ENCODE data around the gene DNAJB6. TPM values are rescaled to one million over a fixed set of nuclear protein-coding genes. Genes with fewer than 3 reads are reported as not detected.
A peak's percentile ranks its signal among the peaks of the same experiment; 100 is the strongest.

Gene DNAJB6
- total RNA-seq, 1 experiment from 2014 or later: 288 TPM

DNA sequence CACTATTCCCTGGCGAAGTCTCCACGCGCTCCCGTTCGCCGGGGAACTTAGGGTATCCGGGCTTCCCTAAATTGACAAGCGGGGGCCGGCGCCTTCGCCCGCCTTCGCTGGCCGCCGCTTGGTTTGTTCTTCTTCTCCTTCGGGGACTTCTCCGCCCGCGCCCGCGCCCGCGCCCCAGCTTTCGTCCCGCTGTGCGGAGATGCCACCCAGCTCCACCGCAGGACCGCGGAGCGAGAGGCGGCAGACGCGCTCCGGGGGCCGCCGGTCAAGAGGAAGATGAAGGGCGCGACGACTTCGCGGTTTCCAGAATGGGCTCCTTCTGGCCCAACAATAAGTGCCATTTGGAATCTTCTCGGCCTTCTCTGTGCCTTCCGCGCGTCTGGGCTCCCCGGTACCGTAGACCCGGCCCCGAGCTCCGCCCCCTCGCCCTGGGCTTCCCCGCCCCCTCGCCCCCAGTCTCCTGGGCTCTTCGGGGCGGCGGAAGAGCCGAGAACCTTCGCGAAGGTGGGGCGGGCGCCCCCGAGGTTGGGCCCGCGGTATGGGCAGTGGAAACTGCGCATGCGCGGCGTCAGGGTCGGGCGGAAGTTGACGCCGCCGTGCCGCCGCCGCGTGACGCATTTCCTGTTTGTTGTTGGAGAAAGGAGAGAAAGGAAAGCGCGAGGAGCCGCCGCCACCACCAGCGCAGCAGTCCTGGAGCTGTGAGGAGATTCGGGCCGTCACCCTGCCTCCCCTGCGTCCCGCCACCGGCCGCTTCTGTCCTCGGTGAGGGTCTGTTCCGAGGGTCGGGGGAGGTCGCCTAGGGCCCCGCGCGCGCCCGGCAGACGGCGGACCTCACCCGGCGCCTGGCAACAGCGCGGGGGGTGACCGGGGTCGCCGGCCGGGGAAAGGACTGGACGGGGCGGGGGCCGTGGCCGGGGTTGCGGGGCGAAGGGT is at the start of gene DNAJB6 (continued):
- TF ChIP-seq ETV6 (CRISPR knock-in tag; IDR thresholded peaks at IDR 0.05) (peak; percentile 87; the same call in 1 of the 2 replicates), RORB (CRISPR knock-in tag; IDR thresholded peaks at IDR 0.05) (no peak), USF1 (CRISPR knock-in tag; IDR thresholded peaks at IDR 0.05) (peak; percentile 26; the same call in 1 of the 2 replicates), SMAD3 (CRISPR knock-in tag; IDR thresholded peaks at IDR 0.05; ENCODE audit: borderline replicate concordance) (no peak; the same call in 1 of the 2 replicates), ELF4 (CRISPR knock-in tag; IDR thresholded peaks at IDR 0.05; ENCODE audit: low read depth) (no peak), ZNF263 (CRISPR knock-in tag; IDR thresholded peaks at IDR 0.05; ENCODE audit: low read depth) (no peak), ZNF317 (CRISPR knock-in tag; IDR thresholded peaks at IDR 0.05; ENCODE audit: borderline replicate concordance, low read depth) (no peak), NR2C2 (CRISPR knock-in tag; IDR thresholded peaks at IDR 0.05) (no peak), PRRX2 (CRISPR knock-in tag; IDR thresholded peaks at IDR 0.05) (no peak), JUN (CRISPR knock-in tag; IDR thresholded peaks at IDR 0.05) (no peak), ATF1 (CRISPR knock-in tag; IDR thresholded peaks at IDR 0.05) (0 out of 2 replicates have a peak, but pooled peaks have one; percentile 46), ZMAT4 (CRISPR knock-in tag; IDR thresholded peaks at IDR 0.05) (no peak), FOXP1 (CRISPR knock-in tag; IDR thresholded peaks at IDR 0.05; ENCODE audit: borderline replicate concordance) (peak; percentile 53; the same call in 1 of the 2 replicates), FOXK1 (CRISPR knock-in tag; IDR thresholded peaks at IDR 0.05) (peak; percentile 96), NFYB (CRISPR knock-in tag; conservative IDR thresholded peaks at IDR 0.05; ENCODE audit: low read depth) (0 out of 2 replicates have a peak, but pooled peaks have one; percentile 8), E2F5 (CRISPR knock-in tag; IDR thresholded peaks at IDR 0.05) (peak; percentile 67; the same call in 1 of the 2 replicates), SP1 (CRISPR knock-in tag; conservative IDR thresholded peaks at IDR 0.05) (peak; percentile 82)
- TF ChIP-seq, protein P1, sequence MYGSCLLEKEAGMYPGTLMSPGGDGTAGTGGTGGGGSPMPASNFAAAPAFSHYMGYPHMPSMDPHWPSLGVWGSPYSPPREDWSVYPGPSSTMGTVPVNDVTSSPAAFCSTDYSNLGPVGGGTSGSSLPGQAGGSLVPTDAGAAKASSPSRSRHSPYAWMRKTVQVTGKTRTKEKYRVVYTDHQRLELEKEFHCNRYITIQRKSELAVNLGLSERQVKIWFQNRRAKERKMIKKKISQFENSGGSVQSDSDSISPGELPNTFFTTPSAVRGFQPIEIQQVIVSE (CRISPR knock-in tag; IDR thresholded peaks at IDR 0.05; ENCODE audit: borderline replicate concordance): no peak
- TF ChIP-seq, protein P2, sequence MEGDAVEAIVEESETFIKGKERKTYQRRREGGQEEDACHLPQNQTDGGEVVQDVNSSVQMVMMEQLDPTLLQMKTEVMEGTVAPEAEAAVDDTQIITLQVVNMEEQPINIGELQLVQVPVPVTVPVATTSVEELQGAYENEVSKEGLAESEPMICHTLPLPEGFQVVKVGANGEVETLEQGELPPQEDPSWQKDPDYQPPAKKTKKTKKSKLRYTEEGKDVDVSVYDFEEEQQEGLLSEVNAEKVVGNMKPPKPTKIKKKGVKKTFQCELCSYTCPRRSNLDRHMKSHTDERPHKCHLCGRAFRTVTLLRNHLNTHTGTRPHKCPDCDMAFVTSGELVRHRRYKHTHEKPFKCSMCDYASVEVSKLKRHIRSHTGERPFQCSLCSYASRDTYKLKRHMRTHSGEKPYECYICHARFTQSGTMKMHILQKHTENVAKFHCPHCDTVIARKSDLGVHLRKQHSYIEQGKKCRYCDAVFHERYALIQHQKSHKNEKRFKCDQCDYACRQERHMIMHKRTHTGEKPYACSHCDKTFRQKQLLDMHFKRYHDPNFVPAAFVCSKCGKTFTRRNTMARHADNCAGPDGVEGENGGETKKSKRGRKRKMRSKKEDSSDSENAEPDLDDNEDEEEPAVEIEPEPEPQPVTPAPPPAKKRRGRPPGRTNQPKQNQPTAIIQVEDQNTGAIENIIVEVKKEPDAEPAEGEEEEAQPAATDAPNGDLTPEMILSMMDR (IDR thresholded peaks at IDR 0.05): no peak
- TF ChIP-seq, protein P3, sequence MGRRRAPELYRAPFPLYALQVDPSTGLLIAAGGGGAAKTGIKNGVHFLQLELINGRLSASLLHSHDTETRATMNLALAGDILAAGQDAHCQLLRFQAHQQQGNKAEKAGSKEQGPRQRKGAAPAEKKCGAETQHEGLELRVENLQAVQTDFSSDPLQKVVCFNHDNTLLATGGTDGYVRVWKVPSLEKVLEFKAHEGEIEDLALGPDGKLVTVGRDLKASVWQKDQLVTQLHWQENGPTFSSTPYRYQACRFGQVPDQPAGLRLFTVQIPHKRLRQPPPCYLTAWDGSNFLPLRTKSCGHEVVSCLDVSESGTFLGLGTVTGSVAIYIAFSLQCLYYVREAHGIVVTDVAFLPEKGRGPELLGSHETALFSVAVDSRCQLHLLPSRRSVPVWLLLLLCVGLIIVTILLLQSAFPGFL (CRISPR knock-in tag; IDR thresholded peaks at IDR 0.05; ENCODE audit: borderline replicate concordance): no peak
- TF ChIP-seq, protein P4, sequence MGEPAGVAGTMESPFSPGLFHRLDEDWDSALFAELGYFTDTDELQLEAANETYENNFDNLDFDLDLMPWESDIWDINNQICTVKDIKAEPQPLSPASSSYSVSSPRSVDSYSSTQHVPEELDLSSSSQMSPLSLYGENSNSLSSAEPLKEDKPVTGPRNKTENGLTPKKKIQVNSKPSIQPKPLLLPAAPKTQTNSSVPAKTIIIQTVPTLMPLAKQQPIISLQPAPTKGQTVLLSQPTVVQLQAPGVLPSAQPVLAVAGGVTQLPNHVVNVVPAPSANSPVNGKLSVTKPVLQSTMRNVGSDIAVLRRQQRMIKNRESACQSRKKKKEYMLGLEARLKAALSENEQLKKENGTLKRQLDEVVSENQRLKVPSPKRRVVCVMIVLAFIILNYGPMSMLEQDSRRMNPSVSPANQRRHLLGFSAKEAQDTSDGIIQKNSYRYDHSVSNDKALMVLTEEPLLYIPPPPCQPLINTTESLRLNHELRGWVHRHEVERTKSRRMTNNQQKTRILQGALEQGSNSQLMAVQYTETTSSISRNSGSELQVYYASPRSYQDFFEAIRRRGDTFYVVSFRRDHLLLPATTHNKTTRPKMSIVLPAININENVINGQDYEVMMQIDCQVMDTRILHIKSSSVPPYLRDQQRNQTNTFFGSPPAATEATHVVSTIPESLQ (CRISPR knock-in tag; IDR thresholded peaks at IDR 0.05): no peak
- TF ChIP-seq, protein P5, sequence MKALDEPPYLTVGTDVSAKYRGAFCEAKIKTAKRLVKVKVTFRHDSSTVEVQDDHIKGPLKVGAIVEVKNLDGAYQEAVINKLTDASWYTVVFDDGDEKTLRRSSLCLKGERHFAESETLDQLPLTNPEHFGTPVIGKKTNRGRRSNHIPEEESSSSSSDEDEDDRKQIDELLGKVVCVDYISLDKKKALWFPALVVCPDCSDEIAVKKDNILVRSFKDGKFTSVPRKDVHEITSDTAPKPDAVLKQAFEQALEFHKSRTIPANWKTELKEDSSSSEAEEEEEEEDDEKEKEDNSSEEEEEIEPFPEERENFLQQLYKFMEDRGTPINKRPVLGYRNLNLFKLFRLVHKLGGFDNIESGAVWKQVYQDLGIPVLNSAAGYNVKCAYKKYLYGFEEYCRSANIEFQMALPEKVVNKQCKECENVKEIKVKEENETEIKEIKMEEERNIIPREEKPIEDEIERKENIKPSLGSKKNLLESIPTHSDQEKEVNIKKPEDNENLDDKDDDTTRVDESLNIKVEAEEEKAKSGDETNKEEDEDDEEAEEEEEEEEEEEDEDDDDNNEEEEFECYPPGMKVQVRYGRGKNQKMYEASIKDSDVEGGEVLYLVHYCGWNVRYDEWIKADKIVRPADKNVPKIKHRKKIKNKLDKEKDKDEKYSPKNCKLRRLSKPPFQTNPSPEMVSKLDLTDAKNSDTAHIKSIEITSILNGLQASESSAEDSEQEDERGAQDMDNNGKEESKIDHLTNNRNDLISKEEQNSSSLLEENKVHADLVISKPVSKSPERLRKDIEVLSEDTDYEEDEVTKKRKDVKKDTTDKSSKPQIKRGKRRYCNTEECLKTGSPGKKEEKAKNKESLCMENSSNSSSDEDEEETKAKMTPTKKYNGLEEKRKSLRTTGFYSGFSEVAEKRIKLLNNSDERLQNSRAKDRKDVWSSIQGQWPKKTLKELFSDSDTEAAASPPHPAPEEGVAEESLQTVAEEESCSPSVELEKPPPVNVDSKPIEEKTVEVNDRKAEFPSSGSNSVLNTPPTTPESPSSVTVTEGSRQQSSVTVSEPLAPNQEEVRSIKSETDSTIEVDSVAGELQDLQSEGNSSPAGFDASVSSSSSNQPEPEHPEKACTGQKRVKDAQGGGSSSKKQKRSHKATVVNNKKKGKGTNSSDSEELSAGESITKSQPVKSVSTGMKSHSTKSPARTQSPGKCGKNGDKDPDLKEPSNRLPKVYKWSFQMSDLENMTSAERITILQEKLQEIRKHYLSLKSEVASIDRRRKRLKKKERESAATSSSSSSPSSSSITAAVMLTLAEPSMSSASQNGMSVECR (CRISPR knock-in tag; IDR thresholded peaks at IDR 0.05; ENCODE audit: borderline replicate concordance): peak; percentile 44; the same call in 1 of the 2 replicates
- TF ChIP-seq, protein P6, sequence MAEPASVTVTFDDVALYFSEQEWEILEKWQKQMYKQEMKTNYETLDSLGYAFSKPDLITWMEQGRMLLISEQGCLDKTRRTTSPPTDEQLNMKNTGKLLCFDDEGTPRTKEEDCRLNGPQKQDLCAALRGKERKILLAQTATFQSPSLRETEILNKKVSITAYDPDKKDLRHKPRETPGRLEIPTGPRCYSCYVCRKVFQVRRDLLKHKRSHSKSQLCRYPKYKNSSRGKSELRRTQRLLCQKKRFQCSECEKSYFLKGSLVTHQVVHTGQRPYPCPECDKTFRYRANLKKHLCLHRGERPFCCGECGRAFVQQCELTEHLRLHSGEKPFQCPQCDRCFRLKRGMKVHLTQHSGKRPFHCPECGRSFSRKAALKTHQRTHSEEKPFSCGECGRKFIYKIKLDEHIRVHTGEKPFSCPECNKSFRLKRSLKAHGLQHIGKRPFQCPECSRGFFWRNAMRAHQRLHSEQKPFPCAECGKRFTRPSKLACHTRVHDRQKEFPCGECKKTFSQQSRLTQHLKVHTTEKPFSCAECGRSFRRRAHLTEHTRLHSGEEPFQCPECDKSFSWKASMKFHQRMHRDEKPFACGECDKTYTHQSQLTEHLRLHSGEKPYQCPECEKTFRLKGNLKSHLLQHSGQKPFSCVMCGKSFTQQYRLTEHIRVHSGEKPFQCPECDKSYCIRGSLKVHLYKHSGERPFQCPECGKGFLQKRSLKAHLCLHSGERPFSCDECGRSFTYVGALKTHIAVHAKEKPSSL (CRISPR knock-in tag; conservative IDR thresholded peaks at IDR 0.05): no peak

Data from WTC11 (cell line).